Esophagus muscularis mucosa (tissue), 4 donors: ENCODE data around the gene OR9Q2.
"Not testable (repeated sequence)": the region's sequence is repeated elsewhere in the genome, so short reads cannot be mapped to it uniquely, and the experiment has no call there.

Experiments
- EP300 ChIP-seq: sonication (generic); formaldehyde crosslinking; IDR thresholded peaks from one replicate; pipeline ENCODE4 v1.6.1; 2017; ENCODE audit warnings: antibody characterized with exemption
- POLR2A ChIP-seq: fragments of 450-650 bp; IDR thresholded peaks from one replicate; pipeline ENCODE4 v1.6.1; 2017; ENCODE audit warnings: antibody characterized with exemption, moderate library complexity, mild to moderate bottlenecking, low read depth
- POLR2AphosphoS5 ChIP-seq, 2 donors: sonication (generic); formaldehyde crosslinking; IDR thresholded peaks; one replicate each; pipeline ENCODE4 v1.6.1; 2017; ENCODE audit warnings: antibody characterized with exemption in 2 of 2
- TF ChIP-seq, protein P1 (sequence below), 3 experiments: fragments of 200-600 bp in 2 of 3; fragments of 450-650 bp in 1 of 3; sonication (generic) in 2 of 3; IDR thresholded peaks; one replicate each; pipeline ENCODE4 v1.5.1; 2017 to 2019; ENCODE audit warnings: antibody characterized with exemption in 3 of 3, mild to moderate bottlenecking in 2 of 3, moderate library complexity in 1 of 3

DNA sequence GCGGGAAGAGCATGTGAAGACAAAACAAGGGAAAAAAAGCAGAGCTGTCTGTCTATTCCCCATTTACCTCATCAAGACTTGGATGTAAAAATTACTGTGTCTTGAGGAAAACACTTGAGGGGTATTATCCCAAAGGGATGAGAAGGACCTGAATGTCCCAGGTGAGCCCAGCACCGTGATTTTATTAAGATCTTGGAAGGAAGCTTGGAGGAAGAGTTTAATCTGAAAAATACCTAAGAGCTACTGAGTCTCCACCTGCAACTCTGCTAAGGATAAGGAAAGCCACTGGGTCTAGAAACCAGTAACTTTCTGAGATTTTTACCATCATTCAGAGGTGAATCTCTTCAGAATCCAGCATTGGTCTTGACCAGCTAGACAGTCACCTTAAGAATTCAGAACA, 23.6 kb downstream of the OR9Q2 start, which contains the start of gene OR1S1:
- not testable (repeated sequence) for TF ChIP-seq POLR2AphosphoS5 (IDR thresholded peaks at IDR 0.05); POLR2A; EP300
- TF ChIP-seq, protein P1, sequence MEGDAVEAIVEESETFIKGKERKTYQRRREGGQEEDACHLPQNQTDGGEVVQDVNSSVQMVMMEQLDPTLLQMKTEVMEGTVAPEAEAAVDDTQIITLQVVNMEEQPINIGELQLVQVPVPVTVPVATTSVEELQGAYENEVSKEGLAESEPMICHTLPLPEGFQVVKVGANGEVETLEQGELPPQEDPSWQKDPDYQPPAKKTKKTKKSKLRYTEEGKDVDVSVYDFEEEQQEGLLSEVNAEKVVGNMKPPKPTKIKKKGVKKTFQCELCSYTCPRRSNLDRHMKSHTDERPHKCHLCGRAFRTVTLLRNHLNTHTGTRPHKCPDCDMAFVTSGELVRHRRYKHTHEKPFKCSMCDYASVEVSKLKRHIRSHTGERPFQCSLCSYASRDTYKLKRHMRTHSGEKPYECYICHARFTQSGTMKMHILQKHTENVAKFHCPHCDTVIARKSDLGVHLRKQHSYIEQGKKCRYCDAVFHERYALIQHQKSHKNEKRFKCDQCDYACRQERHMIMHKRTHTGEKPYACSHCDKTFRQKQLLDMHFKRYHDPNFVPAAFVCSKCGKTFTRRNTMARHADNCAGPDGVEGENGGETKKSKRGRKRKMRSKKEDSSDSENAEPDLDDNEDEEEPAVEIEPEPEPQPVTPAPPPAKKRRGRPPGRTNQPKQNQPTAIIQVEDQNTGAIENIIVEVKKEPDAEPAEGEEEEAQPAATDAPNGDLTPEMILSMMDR (IDR thresholded peaks at IDR 0.05), result not testable (repeated sequence)
